HG02588 (cell line): Measurements from ENCODE around the gene HPCAL1.

Experiments used
- ATAC-seq: cut with Tn5 transposase; IDR thresholded peaks from one replicate; pipeline ENCODE4 v1.9.1; 2021; ENCODE audit warnings: mild to moderate bottlenecking, moderate library complexity; ENCODE audit not compliant: unreplicated experiment

HPCAL1 gene

DNA sequence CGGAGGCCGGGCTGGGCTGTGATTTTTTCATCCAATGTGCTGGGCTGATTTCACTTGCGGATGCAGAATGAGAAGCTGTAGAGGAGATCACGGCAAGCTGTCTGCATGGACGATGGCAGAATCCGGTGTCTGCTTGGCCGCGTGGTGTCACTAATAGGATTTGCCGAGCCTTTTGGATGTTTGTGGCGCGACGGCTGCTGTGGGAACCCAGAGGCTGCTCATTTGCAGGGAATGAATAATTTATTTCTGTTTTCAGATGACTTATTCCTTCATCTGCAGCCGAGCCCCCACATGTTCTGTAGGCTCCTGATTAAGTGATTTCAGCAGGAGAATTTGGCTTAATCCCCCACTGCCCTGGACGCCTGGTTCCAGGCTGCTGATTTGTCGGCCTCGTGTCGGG is 82.8 kb downstream of the HPCAL1 start:
- ATAC-seq: no peak

- no peak for ATAC-seq
Measured at GRCh38 chr2:10385933-10386773, 83.4 kb downstream of the HPCAL1 start.

- no peak for ATAC-seq
Measured at GRCh38 chr2:10387033-10387432, 84.3 kb downstream of the HPCAL1 start.

GRCh38 chr2:10388954-10389560 is 86.4 kb downstream of the HPCAL1 start:
- ATAC-seq: no peak

GRCh38 chr2:10389573-10389972 is 86.9 kb downstream of the HPCAL1 start:
- ATAC-seq: no peak

DNA sequence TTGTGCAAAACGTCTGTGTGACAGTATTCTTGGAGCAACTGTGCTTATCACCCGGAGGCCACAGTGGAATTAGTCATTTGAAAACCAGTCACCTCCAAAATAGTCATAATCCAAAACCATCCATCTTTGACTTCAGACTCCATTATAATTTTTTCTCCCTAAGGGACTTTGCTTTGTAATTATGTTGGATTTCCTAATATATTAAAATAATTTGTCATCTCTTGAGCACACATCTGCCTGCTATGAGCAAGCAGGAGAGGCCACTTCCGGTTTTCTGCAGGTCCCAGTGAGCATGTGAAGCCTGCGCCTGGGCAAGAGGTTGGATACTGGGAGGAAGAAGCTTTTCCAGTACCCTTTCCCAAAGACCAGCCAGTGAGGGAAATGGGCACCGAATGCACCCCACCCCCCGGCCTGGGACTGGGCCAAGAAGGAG is 87.7 kb downstream of the HPCAL1 start:
- no peak for ATAC-seq

DNA sequence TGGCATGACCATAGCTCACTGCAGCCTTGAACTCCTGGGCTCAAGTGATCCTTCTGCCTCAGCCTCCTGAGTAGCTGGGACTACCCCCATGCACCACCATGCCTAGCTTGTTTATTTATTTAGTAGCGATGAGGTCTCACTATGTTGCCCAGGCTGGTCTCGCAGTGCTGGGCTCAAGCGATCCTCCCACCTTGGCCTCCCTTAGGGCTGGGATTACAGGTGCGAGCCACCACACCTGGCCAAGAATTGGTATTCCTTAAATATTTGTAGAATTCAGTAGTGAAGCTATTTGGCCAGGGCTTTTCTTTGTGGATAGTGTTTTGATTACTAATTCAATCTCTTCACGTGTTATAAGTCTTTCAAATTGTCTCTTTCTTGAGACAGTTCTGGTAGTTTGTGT is 89.4 kb downstream of the HPCAL1 start:
- no peak for ATAC-seq

- ATAC-seq: no peak
Measured at GRCh38 chr2:10392548-10392947, 89.8 kb downstream of the HPCAL1 start.

- no peak for ATAC-seq
Measured at GRCh38 chr2:10392951-10393639, 90.4 kb downstream of the HPCAL1 start.

- ATAC-seq: no peak
Measured at GRCh38 chr2:10393640-10393982, 90.9 kb downstream of the HPCAL1 start.

DNA sequence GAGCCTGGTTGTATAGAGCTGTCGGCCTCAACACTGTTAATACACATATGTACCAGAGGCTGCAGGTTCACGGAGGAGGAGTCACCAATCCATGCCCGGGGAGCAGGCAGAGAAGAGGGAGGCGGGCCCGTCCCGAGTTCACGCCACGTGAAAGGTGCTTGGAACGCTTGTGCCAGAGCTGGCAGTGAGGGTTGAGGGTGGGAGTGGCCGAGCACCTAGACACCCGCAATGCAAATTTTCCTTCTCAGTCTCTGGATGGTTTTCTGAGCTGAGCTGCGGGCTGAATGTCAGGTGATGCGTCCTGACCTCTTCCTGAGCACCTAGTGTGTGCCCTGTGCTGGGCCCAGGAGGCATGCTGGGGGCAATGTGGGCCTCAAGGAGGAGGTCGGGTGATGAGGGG is 93.2 kb downstream of the HPCAL1 start:
- no peak for ATAC-seq

GRCh38 chr2:10396464-10396863 is 93.8 kb downstream of the HPCAL1 start:
- no peak for ATAC-seq

DNA sequence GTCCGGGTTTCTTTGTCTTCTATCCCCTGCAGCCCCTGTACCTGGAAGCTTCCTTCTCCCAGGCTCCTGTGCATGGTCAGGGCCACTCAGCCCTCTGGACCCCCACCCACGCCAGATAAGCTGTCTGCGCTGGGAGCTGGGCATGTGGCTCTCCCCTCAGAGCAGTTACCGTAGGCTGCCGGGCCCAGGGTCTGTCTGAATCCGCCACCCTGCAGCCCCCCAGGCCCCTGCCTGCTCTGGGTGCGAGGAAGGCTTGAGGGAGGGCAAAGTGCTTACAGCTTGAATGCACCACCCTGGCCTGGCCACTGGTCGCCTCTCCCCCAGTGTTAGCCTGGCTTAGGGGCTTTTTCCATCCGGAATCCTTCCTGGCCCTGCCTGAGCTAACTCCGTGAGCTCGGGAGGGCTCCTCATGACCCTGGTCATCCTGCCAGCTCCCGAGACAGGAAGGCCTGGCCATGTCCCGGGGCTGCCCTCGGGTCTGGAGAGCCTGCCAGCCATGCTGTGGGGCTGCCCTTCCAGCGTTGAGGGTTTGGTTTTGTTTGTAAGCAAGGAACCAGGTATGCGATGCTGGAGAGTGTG is 94.7 kb downstream of the HPCAL1 start:
- ATAC-seq: no peak

DNA sequence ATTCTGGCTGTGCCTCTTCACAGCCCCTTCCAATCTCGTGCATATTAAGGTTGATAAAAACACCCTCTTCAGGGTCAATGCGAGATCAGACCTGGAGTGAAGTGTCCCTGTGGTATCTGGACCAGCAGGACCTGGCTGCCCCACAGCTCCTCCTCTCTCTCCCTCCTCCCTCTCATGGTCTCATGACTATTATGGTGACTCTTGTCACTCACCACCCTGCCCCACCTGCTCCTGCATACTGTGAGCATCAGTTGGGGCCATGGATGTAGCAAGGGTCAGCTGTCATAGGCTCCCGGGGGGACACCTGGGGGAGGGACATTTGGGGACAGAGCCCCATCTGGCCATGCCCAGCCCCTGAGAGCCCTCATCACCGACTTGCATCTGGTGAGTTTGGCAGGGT is 95.2 kb downstream of the HPCAL1 start:
- no peak for ATAC-seq

DNA sequence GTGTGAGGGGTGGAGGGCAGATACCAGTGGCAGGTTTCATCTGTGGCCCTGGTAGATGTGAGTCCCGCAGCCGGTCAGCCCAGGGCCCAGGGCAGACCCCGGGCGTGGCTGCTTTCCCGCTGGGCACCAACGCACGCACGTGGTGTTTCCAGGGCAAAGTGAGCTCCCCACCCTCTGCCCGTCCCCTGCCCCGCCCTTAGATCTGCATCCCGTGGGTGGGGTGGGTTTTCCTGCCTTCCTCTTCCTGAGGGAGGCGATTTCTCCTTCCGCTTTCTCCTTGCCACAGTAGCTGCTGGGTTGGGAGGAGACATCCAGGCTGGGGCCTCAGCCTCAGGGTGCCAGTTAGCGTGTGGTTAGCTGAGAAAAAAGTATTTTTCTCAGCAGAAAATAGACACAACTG is 95.8 kb downstream of the HPCAL1 start:
- ATAC-seq: no peak

DNA sequence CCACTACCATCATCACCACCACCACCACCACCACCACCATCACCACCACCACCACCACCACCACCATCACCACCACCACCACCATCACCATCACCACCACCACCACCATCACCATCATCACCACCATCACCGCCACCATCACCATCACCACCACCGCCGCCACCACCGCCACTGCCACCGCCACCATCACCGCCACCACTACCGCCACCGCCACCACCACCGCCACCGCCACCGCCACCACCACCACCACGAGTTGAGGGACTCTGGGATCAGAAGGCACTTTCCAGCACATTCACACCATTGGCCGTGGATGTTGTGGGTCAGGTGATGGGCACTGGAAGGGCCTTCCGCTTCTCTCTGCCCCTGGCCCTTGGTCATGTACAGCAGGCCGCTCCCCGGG is 96.7 kb downstream of the HPCAL1 start:
- ATAC-seq: no peak

GRCh38 chr2:10400002-10400401 is 97.3 kb downstream of the HPCAL1 start:
- ATAC-seq: no peak

GRCh38 chr2:10400568-10400977 is 97.9 kb downstream of the HPCAL1 start:
- no peak for ATAC-seq

GRCh38 chr2:10400978-10401951 is 98.6 kb downstream of the HPCAL1 start:
- ATAC-seq: no peak

- ATAC-seq: no peak
Measured at GRCh38 chr2:10402062-10402585, 99.4 kb downstream of the HPCAL1 start.
